Measurements from ENCODE around the gene MSL3B.

- no peak for TF ChIP-seq CTCF (IDR thresholded peaks at IDR 0.05; ENCODE audit: low read depth, low read length)
- no peak for TF ChIP-seq POLR2A (IDR thresholded peaks at IDR 0.05; ENCODE audit: extremely low read depth, insufficient read length)
- TF ChIP-seq MAX (IDR thresholded peaks at IDR 0.05; ENCODE audit: low read depth, low read length): no peak
- TF ChIP-seq MYC (IDR thresholded peaks at IDR 0.05; ENCODE audit: low read depth, low read length): no peak
Observed at GRCh38 chr2:233817361-233817911, 50.8 kb downstream of the MSL3B start.
